GM18511 (cell line): ENCODE measurements around the gene FAM149B1.

Experiments used
- ATAC-seq: cut with Tn5 transposase; IDR thresholded peaks from one replicate; pipeline ENCODE4 v1.9.1; 2021; ENCODE audit warnings: mild to moderate bottlenecking, moderate library complexity; ENCODE audit not compliant: unreplicated experiment

FAM149B1 gene

DNA sequence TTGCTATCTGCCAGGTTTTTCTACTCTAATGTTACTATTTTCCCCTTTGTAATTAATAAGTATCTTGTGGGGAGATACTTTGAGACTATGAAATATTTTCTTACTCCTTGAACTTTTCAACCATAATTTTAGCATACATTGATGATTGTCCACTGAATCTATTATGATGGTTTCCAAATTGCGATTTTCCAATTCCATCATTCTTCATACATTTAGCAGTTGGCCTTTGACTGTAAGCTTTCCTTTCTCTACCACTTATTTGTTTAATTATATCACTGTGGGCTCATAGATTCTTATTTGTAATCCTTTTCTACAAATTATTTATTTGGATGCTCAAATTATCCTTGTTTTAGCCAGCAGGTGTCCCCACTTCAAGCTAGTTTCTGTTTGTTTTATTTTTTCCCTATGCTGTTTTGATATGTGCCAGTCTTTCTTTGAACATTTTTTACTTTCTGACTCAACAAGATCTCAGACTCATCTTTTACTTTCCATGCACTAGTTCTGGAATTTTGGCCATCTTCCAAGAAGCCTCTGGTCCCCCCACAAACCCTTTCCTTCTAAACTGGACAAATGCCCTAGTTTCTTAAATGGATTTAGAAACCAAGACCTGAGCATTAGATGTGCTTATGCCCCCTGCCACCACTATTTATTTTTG, 95.9 kb downstream of the FAM149B1 start:
- no peak for ATAC-seq

DNA sequence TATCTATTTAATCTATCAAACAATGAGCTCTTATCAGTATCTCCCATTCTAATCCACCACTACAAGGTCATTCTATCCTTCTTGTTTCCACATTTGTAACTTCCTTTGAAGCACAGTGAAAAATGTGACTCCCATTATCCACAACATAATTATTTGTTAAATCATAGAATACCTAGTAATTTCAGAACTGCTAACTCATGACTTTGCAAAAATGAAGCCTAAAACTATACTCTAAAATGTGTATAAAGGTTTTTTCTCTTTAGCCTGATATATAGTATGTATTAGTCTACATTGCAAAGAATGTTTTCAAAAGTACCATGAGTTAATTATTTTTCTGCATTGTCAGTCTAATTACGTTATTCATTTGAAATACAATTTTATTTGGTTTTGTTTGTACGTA, 96.5 kb downstream of the FAM149B1 start:
- ATAC-seq = no peak

DNA sequence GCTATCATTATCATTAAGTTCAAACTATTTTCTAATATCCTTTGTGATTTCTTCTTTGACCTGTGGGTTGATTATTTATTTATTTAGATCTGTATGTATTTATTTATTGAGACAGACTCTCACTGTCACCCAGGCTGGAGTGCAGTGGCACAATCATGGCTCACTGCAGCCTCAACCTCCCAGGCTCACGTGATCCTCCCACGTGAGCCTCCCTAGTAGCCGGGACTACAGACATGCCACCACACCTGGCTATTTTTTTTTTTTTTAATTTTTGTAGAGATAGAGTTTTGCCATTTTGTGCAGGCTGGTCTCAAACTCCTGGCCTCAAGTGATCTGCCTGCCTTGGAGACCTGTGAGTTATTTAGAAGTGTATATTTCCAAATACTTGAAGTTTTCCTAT, 113.2 kb downstream of the FAM149B1 start:
- no peak for ATAC-seq

DNA sequence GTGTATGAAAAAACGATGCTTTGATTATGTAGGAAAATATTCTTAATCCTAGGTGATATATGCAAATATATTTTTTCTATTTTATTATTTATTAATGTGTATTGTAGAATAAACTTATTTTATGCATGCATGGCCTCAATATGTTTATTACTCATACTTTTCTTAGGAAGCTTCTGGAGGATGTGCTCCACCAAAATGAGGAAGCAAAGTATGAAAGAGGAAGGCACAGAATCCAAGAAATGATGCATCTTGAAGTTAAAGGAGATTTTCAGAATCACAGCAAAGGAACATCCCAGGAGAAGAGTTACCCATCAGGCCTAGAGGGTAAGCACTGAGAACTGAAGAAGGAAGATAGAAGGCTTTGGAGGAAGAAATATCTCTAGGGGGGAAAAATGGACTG, 119.5 kb downstream of the FAM149B1 start:
- no peak for ATAC-seq

DNA sequence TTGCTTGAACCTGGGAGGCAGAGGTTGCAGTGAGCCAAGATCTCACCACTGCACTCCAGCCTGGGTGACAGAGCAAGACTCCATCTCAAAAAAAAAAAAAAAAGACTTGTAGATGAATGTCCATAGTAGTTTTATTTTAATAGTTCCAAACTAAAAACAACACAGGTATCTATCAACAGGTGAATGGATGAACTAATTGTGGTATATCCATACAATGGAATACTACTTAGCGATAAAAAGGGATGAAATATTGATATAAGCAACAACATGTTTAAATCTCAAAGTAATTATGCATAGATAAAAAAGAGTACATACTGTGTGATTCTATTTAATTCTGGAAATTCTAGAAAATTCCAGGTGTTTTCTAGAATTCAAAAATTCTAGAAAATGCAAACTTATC, 122.0 kb downstream of the FAM149B1 start:
- no peak for ATAC-seq

DNA sequence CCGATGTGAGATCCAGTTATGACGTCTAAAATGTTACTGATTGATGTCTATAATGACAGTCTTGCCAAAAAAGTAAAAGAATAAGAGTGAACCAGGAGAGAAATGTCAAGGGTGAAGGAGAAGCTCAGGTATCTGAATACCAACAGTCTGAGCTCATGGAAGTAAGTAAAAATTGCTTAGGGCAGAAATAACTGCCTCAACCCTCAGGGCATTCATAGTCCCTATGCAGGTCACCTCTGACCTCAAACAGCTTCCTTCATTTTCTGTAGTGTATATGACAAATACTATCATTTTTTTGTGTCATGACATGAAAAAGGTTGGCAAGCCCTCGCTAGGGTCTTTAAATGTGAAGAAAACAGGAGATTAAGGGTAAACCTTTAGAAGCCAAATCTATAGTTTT, 125.5 kb downstream of the FAM149B1 start:
- no peak for ATAC-seq
